NT2/D1 (cell line): Measurements from ENCODE around the gene CEP41.

Experiments used
- YY1 ChIP-seq: IDR thresholded peaks from 2 replicates; pipeline ENCODE4 v1.6.1; 2011; ENCODE audit not compliant: insufficient read length, insufficient read depth
- ZNF274 ChIP-seq: IDR thresholded peaks from 2 replicates; pipeline ENCODE4 v1.6.1; 2011; ENCODE audit warnings: mild to moderate bottlenecking, low read depth, low read length

GRCh38 chr7:130366564-130366963, 74.3 kb downstream of the CEP41 start:
- TF ChIP-seq ZNF274 (no peak), YY1 (no peak)
